ENCODE results near the gene MLPH.

MLPH gene

GRCh38 chr2:237603049-237603717 is 116.1 kb downstream of the MLPH start:
- DNase-seq (ENCODE audit: low read depth in 2 of 2), result no peak

- peak; percentile 23 to 38 for DNase-seq (ENCODE audit: low read depth in 2 of 2)
Measured at GRCh38 chr2:237603718-237604362, 116.8 kb downstream of the MLPH start.

DNA sequence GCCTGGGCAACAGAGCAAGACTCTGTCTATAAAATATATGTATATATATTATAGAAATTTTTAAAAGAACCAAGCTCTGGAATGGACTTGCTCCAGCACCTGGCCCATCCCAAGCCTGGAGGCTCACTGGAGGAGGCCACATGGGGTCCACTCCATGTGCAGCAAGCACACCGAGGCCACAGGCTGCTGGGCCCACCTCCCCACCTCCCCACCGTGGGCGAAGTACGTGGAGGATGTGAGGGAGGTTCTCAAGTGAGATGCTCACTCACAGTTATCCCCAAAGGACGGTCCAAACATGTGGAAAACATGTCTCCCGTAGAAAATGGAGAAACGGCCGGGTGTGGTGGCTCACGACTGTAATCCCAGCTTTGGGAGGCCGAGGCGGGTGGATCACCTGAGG is 117.3 kb downstream of the MLPH start:
- no peak for DNase-seq (ENCODE audit: low read depth in 2 of 2)
